Subcutaneous abdominal adipose tissue (tissue), 5 donors: ENCODE results near the gene SPEM2.
A peak's percentile ranks its signal among the peaks of the same experiment; 100 is the strongest.
"Not testable (repeated sequence)": the region's sequence is repeated elsewhere in the genome, so short reads cannot be mapped to it uniquely, and the experiment has no call there.

Experiments
- H3K27ac ChIP-seq: one replicate; pipeline ENCODE4 v1.7.0; 2013; ENCODE audit warnings: low read depth, mild to moderate bottlenecking, inconsistent platforms, low read length, moderate library complexity
- H3K27me3 ChIP-seq, 5 donors: one replicate each; pipeline ENCODE4 v1.7.0; 2013; ENCODE audit warnings: low read length in 5 of 5, inconsistent platforms in 1 of 5; ENCODE audit not compliant: control insufficient read depth in 5 of 5, insufficient read depth in 4 of 5
- H3K36me3 ChIP-seq, 5 donors: one replicate each; pipeline ENCODE4 v1.7.0; 2013; ENCODE audit warnings: low read length in 5 of 5; ENCODE audit not compliant: control insufficient read depth in 5 of 5, insufficient read depth in 5 of 5
- H3K4me1 ChIP-seq, 5 donors: one replicate each; pipeline ENCODE4 v1.7.0; 2013; ENCODE audit warnings: low read length in 5 of 5, mild to moderate bottlenecking in 3 of 5, moderate library complexity in 1 of 5; ENCODE audit not compliant: control insufficient read depth in 5 of 5, insufficient read depth in 5 of 5
- H3K4me3 ChIP-seq, 5 donors: one replicate each; pipeline ENCODE4 v1.7.0; 2013; ENCODE audit warnings: low read length in 5 of 5, low read depth in 1 of 5
- H3K9ac ChIP-seq, 5 donors: one replicate each; pipeline ENCODE4 v1.7.0; 2013; ENCODE audit warnings: low read length in 5 of 5, mild to moderate bottlenecking in 4 of 5, moderate library complexity in 3 of 5
- H3K9me3 ChIP-seq, 5 donors: one replicate each; pipeline ENCODE4 v1.7.0; 2013; ENCODE audit warnings: low read length in 5 of 5; ENCODE audit not compliant: control insufficient read depth in 5 of 5
- donor health status: healthy.
- donor health status: healthy.
- donor health status: healthy.
- donor health status: healthy.
- donor health status: healthy.

The SPEM2 gene

DNA sequence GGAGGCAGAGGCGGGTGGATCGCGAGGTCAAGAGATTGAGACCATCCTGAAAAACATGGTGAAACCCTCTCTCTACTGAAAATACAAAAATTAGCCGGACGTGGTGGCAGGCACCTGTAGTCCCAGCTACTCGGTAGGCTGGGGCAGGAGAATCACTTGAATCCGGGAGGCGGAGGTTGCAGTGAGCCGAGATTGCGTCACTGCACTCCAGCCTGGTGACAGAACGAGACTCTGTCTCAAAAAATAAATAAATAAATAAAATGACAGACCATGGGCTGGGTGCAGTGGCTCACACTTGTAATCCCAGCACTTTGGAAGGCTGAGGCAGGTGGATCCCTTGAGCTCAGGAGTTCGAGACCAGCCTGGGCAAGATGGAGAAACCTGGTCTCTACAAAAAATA lies 44.4 kb downstream of the SPEM2 start:
- not testable (repeated sequence) for H3K9me3 ChIP-seq, H3K27me3 ChIP-seq, H3K9ac ChIP-seq

DNA sequence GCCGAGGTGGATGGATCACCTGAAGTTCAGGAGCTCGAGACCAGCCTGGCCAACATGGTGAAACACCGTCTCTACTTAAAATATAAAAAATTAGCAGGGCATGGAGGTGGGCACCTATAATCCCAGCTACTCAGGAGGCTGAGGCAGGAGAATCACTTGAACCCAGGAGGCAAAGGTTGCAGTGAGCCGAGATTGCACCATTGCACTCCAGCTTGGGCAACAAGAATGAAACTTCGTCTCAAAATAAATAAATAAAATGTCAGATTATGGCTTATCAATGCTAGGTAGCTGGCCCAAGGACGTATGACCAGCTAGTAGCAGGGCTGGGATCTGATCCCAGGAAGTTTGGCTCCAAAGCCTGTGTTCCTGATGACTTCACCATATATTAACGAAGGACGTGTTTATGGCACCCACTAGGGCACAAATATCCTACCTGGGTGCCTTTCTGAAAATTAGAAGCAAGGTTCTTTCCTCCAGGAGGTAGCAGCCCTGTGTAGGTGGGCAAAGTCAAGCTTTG lies 45.1 kb downstream of the SPEM2 start:
- H3K27ac ChIP-seq = not testable (repeated sequence)

More for the DNA sequence above, 44.4 kb downstream of the SPEM2 start:
- H3K27ac ChIP-seq, H3K4me3 ChIP-seq: not testable (repeated sequence)
- peaks cover 0 to 22% (median 12%) of the 10 kb centered on the region in 5 donors for H3K36me3 ChIP-seq
- H3K4me1 ChIP-seq = peaks cover 0 to 56% (median 38%) of the 10 kb centered on the region in 5 donors

DNA sequence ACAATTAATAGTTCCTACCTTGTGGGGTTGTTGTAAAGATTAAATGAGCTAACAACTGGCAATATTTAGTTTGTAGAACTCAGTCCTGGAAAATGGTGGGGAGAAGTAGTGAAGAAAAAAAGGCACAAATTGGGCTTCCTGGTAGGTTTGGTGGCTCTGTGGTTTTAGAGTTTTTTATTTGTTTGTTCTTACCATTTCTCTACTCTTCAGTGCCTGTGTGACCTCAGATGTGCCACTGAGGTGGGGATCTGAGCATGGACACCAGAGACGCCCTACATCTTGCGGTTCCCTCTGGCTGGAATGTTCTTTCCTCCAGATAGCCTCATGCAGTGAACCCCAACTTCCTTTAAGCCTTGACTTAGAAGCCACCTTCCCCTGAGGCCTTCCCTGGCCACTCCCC lies 46.3 kb downstream of the SPEM2 start:
- peaks cover 0 to 7% (median under 1%) of the 10 kb centered on the region in 5 donors for H3K36me3 ChIP-seq
- no peak overlapping the region for H3K4me3 ChIP-seq
- H3K9ac ChIP-seq = peak overlapping the region in 1 of 5 donors; percentile 56
- no peaks in the 10 kb centered on the region for H3K27me3 ChIP-seq
- peaks cover 11 to 66% (median 49%) of the 10 kb centered on the region in 5 donors for H3K4me1 ChIP-seq
- no peak overlapping the region for H3K27ac ChIP-seq
- no peaks in the 10 kb centered on the region for H3K9me3 ChIP-seq

More for the DNA sequence above, 45.1 kb downstream of the SPEM2 start:
- not testable (repeated sequence) for H3K27me3 ChIP-seq, H3K9me3 ChIP-seq, H3K4me3 ChIP-seq
- H3K9ac ChIP-seq = peak overlapping the region in 1 of 5 donors; percentile 39
- peaks cover 0 to 19% (median 11%) of the 10 kb centered on the region in 5 donors for H3K36me3 ChIP-seq
- peaks cover 0 to 62% (median 41%) of the 10 kb centered on the region in 5 donors for H3K4me1 ChIP-seq

DNA sequence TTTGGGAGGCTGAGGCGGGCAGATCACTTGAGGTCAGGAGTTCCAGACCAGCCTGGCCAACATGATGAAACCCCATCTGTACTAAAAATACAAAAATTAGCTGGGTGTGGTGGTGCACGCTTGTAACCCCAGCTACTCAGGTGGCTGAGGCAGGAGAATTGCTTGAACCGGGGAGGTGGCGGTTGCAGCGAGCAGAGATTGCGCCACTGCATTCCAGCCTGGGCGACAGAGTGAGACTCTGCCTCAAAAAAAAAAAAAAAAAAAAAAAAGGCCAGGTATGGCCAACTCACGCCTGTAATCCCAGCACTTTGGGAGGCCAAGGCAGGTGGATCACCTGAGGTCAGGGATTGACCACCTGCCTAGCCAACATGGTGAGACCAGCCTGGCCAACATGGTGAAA lies 49.4 kb downstream of the SPEM2 start:
- Histone ChIP-seq H3K27ac (peak overlapping the region; percentile 95), H3K4me1 (peaks cover 11 to 66% (median 50%) of the 10 kb centered on the region in 5 donors)
- H3K4me3 ChIP-seq, H3K9me3 ChIP-seq, H3K9ac ChIP-seq, H3K27me3 ChIP-seq, H3K36me3 ChIP-seq: not testable (repeated sequence)

DNA sequence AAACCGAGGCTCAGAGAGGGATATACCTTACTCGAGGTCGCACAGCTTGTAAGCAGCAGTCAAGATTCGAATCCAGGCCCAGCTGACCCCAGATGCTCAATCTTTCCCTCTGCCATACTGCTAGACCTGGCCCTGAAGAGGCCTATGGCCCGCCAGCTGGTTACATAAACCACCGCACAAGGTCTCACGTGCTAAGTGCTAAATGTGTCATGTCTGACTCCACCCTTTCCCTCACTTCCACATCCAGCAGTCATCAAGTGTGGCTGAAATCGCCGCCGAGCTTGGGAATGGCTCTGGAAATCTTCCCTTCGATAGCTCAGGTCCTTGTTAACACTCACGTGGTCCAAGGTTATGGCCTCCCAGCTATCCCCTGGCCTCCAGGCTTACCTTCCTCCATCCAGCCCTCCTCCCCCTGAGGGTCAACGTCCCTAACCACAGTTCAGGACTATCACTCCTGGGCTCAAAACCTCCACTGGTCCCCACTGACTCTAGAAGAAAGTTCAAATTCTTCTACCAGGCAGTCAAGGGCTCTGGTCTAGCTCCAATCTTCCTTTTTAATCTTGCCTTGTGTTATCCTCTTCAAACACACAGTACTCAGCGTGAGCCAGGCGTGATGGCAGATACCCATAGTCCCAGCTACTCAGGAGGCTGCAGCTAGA lies 50.5 kb downstream of the SPEM2 start:
- peaks cover 11 to 68% (median 55%) of the 10 kb centered on the region in 5 donors for H3K4me1 ChIP-seq
- peak overlapping the region in 4 of 5 donors; percentile 7 to 48 (median 28) for H3K4me3 ChIP-seq
- H3K9ac ChIP-seq = peak overlapping the region; percentile 1 to 48 (median 34)

DNA sequence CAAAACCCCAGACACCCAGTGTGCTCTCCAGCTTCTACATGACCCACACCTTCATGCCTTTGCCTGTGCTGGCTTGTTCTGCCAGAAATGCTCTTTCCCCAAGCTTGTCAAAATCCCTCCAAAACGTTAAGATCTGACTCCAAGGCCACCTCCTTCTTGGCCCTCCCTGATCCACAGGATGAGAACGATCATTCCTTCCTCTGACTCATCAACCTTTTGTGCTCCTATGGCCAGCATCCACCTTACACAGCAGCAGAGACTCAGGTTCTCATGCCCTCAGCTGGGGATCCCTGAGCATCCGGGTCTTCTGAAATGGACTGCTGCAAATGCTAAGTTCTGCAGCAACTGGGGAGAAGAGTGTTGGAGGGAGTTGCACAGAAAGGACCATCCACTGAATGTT lies 51.1 kb downstream of the SPEM2 start:
- Histone ChIP-seq H3K36me3 (peaks cover 0 to under 1% (median 0%) of the 10 kb centered on the region in 5 donors), H3K27me3 (no peaks in the 10 kb centered on the region), H3K9me3 (no peaks in the 10 kb centered on the region), H3K9ac (peak overlapping the region in 3 of 5 donors; percentile 1 to 48 (median 34)), H3K4me1 (peaks cover 11 to 68% (median 54%) of the 10 kb centered on the region in 5 donors), H3K27ac (peak overlapping the region; percentile 95), H3K4me3 (peak overlapping the region in 2 of 5 donors; percentile 7 to 30)

More for the DNA sequence above, 50.5 kb downstream of the SPEM2 start:
- peaks cover 0 to 2% (median 0%) of the 10 kb centered on the region in 5 donors for H3K36me3 ChIP-seq
- no peaks in the 10 kb centered on the region for H3K27me3 ChIP-seq
- no peaks in the 10 kb centered on the region for H3K9me3 ChIP-seq
- peak overlapping the region; percentile 95 for H3K27ac ChIP-seq

DNA sequence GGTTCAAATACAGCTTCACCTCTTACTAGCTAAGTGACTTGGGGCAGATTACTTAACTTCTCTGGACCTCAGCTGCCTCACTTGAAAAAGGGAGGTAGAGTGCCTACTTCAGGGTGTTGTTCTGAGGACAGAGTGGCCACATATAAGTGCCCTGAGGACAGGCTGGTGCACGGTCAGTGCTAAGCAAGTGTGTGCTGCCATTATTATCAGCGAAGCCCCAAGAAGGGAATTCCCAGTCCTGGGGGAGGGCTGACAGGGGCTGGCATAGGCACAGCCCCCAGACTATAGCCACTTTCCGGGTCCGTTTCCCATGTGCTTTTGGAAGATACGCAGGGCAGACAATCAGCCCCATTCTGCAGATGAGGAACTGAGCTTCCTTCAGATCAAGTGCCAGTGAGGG lies 51.5 kb downstream of the SPEM2 start:
- peak overlapping the region; percentile 68 to 89 (median 84) for H3K4me3 ChIP-seq
- H3K27me3 ChIP-seq = no peaks in the 10 kb centered on the region
- no peaks in the 10 kb centered on the region for H3K36me3 ChIP-seq
- H3K9me3 ChIP-seq = no peaks in the 10 kb centered on the region
- peaks cover 11 to 65% (median 53%) of the 10 kb centered on the region in 5 donors for H3K4me1 ChIP-seq
- peak overlapping the region in 2 of 5 donors; percentile 83 to 88 for H3K9ac ChIP-seq
- peak overlapping the region; percentile 95 for H3K27ac ChIP-seq
